Heart right ventricle (tissue), 16 donors: ENCODE data around the gene RHEX. TPM values are rescaled to one million over a fixed set of nuclear protein-coding genes. Genes with fewer than 3 reads are reported as not detected.
A peak's percentile ranks its signal among the peaks of the same experiment; 100 is the strongest.

Source experiments
- ATAC-seq, 8 donors: fragments of 200-7000 bp; cut with Tn5 transposase; one replicate each; pipeline ENCODE4 v1.9.1; 2020; ENCODE audit warnings: mild to moderate bottlenecking in 8 of 8, moderate library complexity in 8 of 8, moderate number of reproducible peaks in 1 of 8
- DNase-seq, 2 donors: peaks; one replicate each; pipeline ENCODE4 v3.0.0-alpha.2; 2020
- H3K27ac ChIP-seq, 10 donors: fragments of 200-600 bp; sonication (generic) in 2 of 10; one replicate each; pipeline versions ENCODE4 v1.5.0 to v1.8.0; 2020 to 2022; ENCODE audit warnings: mild to moderate bottlenecking in 3 of 10
- H3K27me3 ChIP-seq, 7 donors: fragments of 200-600 bp; one replicate each; pipeline ENCODE4 v1.8.0; 2021 to 2022; ENCODE audit warnings: mild to moderate bottlenecking in 2 of 7
- H3K36me3 ChIP-seq, 9 donors: fragments of 200-600 bp; sonication (generic) in 1 of 9; one replicate each; pipeline versions ENCODE4 v1.5.0 to v1.8.0; 2020 to 2022; ENCODE audit warnings: mild to moderate bottlenecking in 2 of 9
- H3K4me1 ChIP-seq, 9 donors: fragments of 200-600 bp; sonication (generic) in 1 of 9; one replicate each; pipeline versions ENCODE4 v1.5.0 to v1.8.0; 2020 to 2022; ENCODE audit warnings: mild to moderate bottlenecking in 4 of 9
- H3K4me3 ChIP-seq, 10 donors: fragments of 200-600 bp; sonication (generic) in 2 of 10; one replicate each; pipeline versions ENCODE4 v1.5.0 to v1.8.0; 2020 to 2022; ENCODE audit warnings: mild to moderate bottlenecking in 7 of 10, moderate library complexity in 2 of 10
- H3K9me3 ChIP-seq, 11 donors: fragments of 200-600 bp in 10 of 11; sonication (generic) in 2 of 11; one replicate each; pipeline versions ENCODE4 v1.5.0 to v1.8.0; 2013 to 2022; ENCODE audit warnings: mild to moderate bottlenecking in 2 of 11, control low read depth in 1 of 11, moderate library complexity in 1 of 11
- WGBS, 2 donors: extraction: QIAGEN DNeasy Blood & Tissue Kit; methylation state at CpG; one replicate each; pipeline ENCODE4 v1.1.7; 2013; ENCODE audit warnings: inconsistent platforms in 1 of 2; 5-methylcytosine and 5-hydroxymethylcytosine counted together
- intact Hi-C, 10 donors: fragments of 100-400 bp; cut with DNase I; formaldehyde crosslinking; loops; one replicate each; pipeline versions ENCODE4 v1.11.1 to v1.14.2; 2022
- polyA plus RNA-seq, 2 donors: library from polyadenylated mRNA; stranded (reverse); fragments of 200-250 nt; gene quantifications; one replicate each; pipeline ENCODE4 v1.2.3, GENCODE V29; 2013
- total RNA-seq, 10 donors: library from RNA; stranded (reverse); fragmentation: NEBNext Ultra II Directional in 3 of 10; extraction: Animal tissue kit (Norgen Biotek cat#: 25700) in 3 of 10; gene quantifications; one replicate each; pipeline versions ENCODE4 v1.2.1 to v1.2.4, GENCODE V29; 2021 to 2023
- TF ChIP-seq, protein P1 (sequence below), 9 donors: fragments of 200-600 bp; sonication (generic) in 2 of 9; IDR thresholded peaks; one replicate each; pipeline versions ENCODE4 v1.5.0 to v1.8.0; 2021 to 2022; ENCODE audit warnings: antibody characterized with exemption in 9 of 9, mild to moderate bottlenecking in 5 of 9, moderate library complexity in 1 of 9
- donor health status: Arrhythmogenic right ventricular cardiomyopathy.
- donor health status: ischemic (EF 13 %, LVEDD 7.1; RV severe dilation, severe dysfunction).
- donor health status: healthy with polysubstance abuse.
- donor health status: DM: no; HTN: yes; CAD: no.
- donor health status: DM: no; HTN: no; CAD: no.
- donor health status: ischemic (EF 25% LVEDD 6.9; RV normal size, moderate dysfunction).
- donor health status: ischemic (EF 25% LVEDD 5.7; RV mildly dilated, moderate dysfunction).
- donor health status: healthy.
- donor health status: DM: yes; HTN: yes; CAD: no.
- donor health status: Ischemic cardiomyopathy.
- donor health status: ischemic (EF 35%, LVEDD 5.7; RV mildly dilated, moderate dysfunction).
- donor health status: nonischemic (EF 11% LVEDD 7.7; RV severe dilation, severe dysfunction).
- donor health status: DM: yes; HTN: yes; CAD: no.
- donor health status: PGD.
- donor health status: ischemic (EF 29% LVEDD 5.4; RV normal size, mild dysfunction).
- donor health status: nonischemic (EF 23%, LVEDD 6.1; RV moderate dilation, normal function).

The RHEX gene
- total and polyA plus RNA-seq, 12 donors = 0.22 to 1.2 TPM; not detected in 10

DNA sequence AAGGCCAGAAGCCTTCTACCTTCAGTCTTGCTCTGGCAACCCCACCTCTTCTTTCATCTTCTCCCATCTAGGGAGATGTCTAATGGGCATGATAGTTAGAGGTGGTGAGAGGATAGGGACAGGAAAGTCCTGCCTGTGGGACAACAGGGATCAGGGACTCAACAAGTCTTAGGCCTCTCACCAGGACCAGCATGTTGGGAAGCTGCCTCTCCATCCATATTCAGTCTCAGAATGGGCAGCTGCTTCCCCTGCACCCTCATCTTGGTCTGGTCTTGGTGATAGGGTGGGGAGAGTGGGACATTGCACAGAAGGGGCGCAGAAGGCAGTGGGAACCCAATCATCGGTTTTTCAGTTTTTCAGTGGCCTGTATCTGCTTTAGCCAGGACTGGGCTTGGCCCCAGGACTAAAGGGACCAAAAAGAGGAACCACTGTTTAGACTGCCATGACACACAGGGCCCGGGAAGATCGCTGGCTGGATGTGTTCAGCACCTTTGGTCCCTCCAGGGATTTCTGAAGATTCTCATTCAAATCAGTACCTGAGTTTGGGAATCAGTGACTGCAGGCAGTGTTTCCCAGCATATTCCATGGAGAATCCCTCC is 12.7 kb downstream of the RHEX start:
- H3K27ac ChIP-seq = no peak overlapping the region
- ATAC-seq (no peak), DNase-seq (no peak)
- peaks cover 0 to 17% (median 11%) of the 10 kb centered on the region in 9 donors for H3K4me1 ChIP-seq
- WGBS, 2 donors = 95% methylated on average over 4 of the region's 4 CpGs
- no peaks in the 10 kb centered on the region for H3K27me3 ChIP-seq
- intact Hi-C loops = no loop called here
- no peaks in the 10 kb centered on the region for H3K9me3 ChIP-seq
- no peaks in the 10 kb centered on the region for H3K36me3 ChIP-seq
- TF ChIP-seq, protein P1, sequence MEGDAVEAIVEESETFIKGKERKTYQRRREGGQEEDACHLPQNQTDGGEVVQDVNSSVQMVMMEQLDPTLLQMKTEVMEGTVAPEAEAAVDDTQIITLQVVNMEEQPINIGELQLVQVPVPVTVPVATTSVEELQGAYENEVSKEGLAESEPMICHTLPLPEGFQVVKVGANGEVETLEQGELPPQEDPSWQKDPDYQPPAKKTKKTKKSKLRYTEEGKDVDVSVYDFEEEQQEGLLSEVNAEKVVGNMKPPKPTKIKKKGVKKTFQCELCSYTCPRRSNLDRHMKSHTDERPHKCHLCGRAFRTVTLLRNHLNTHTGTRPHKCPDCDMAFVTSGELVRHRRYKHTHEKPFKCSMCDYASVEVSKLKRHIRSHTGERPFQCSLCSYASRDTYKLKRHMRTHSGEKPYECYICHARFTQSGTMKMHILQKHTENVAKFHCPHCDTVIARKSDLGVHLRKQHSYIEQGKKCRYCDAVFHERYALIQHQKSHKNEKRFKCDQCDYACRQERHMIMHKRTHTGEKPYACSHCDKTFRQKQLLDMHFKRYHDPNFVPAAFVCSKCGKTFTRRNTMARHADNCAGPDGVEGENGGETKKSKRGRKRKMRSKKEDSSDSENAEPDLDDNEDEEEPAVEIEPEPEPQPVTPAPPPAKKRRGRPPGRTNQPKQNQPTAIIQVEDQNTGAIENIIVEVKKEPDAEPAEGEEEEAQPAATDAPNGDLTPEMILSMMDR (IDR thresholded peaks at IDR 0.05) = no peak
- H3K4me3 ChIP-seq = no peak overlapping the region

DNA sequence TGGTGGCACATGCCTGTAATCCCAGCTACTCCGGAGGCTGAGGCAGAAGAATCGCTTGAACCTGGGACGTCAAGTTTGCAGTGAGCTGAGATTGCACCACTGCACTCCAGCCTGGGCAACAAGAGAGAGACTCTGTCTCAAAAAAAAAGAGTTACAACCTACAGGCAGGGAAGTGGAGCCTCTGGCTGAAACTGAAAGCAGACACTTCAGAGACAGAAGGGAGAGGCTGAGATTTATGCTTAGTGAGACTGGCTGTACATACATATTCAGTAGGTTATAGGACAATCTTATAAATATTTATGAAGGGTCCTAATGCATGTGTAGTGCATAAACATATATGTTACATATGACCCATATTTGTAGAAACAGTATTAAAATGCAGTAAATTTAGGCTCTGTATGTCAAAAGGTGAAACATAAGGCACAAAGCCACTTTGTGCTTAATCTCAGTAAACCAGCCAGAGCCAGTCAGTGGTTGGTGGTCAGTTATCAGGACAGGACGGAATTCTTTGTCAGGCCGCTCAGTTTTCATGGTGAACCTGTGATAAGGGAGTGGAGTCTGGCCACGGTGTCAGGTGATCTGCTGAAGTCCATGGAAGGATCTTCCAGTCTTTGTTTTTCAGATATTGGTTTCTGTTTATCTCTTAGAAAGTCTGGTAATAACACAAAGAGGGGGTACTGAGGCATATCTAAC is 13.7 kb downstream of the RHEX start:
- Histone ChIP-seq H3K4me1 (peaks cover 0 to 17% (median 11%) of the 10 kb centered on the region in 9 donors), H3K27ac (no peak overlapping the region), H3K4me3 (no peak overlapping the region), H3K27me3 (no peaks in the 10 kb centered on the region), H3K36me3 (no peaks in the 10 kb centered on the region), H3K9me3 (no peaks in the 10 kb centered on the region)
- no peak for DNase-seq
- 49 to 50% methylated on average over 6 of the region's 6 CpGs for WGBS, 2 donors
- TF ChIP-seq, protein P1 (IDR thresholded peaks at IDR 0.05) = no peak
- intact Hi-C loops = no loop called here
- peak in 1 of 8 donors; percentile 52 for ATAC-seq

DNA sequence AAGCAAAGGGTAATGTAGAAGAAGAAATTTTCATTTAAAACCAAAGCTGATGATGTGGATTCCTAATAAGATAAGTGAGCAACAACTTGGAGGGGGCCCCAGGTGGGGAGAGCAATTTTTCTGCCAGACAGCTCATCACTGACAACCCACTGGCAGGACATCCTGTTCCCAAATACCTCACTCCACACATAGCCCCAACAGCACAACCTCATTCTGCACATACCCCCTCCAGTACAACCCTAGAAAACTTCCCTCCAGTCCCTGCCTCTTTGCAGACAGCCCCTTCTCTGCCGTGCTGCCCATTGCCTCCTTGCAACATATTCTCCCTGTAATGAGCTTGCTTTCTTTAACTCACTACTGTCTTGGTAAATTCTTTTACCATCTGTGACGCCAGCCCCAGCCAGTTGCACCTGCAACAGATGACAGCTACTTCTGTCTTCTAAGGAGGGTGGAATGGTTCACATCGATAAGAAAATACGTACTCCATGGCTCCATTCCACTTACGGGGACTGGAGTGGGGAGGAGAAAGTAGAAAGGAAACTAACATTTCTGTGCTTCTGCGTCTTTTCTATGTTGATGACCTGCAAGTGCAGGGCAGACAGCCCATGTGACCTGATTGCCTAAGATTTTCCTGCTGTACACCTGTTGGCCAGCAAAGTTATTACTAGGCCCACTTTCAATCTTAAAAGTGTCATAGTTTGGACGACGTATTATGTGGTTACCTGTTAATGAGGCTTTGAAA is 14.7 kb downstream of the RHEX start:
- Histone ChIP-seq H3K9me3 (no peaks in the 10 kb centered on the region), H3K4me1 (peaks cover 0 to 17% (median 11%) of the 10 kb centered on the region in 9 donors), H3K4me3 (no peak overlapping the region), H3K27me3 (no peaks in the 10 kb centered on the region), H3K36me3 (no peaks in the 10 kb centered on the region), H3K27ac (no peak overlapping the region)
- DNase-seq (no peak), ATAC-seq (peak in 5 of 8 donors; percentile 49 to 91 (median 59))
- TF ChIP-seq, protein P1 (IDR thresholded peaks at IDR 0.05) = no peak
- intact Hi-C loops = no loop called here
- 49 to 51% methylated on average over 8 of the region's 8 CpGs for WGBS, 2 donors

DNA sequence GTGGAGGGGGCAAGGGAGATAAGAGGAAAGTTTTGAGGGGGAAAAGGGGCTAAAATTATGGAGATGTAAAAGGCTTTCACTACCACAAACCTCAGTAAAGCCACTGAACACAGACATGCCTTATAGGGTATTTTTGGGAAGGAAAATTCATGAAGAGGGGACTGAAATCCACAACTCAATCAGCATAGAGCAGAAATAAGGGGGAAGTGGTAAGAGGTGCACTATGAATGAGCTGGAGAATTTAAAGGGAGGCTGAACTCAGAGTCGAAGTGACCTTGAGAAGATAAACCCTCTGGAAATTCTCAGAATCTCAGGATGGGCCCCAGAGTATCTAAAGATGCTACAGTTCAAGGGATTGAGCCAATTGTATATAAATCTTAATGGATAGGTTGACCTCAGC is 15.3 kb downstream of the RHEX start:
- Histone ChIP-seq H3K4me3 (no peak overlapping the region), H3K27me3 (no peaks in the 10 kb centered on the region), H3K4me1 (peaks cover 0 to 17% (median 11%) of the 10 kb centered on the region in 9 donors), H3K36me3 (no peaks in the 10 kb centered on the region), H3K9me3 (no peaks in the 10 kb centered on the region), H3K27ac (no peak overlapping the region)
- no peak for ATAC-seq
- intact Hi-C loops = no loop called here
- TF ChIP-seq, protein P1 (IDR thresholded peaks at IDR 0.05) = no peak
- DNase-seq = no peak
- 52 to 59% methylated on average over 1 of the region's 1 CpG for WGBS, 2 donors
